OCI-LY3 (cell line): ENCODE data around the gene SDK1.

ENCODE experiments used
- EZH2phosphoT487 ChIP-seq: fragments of 200-600 bp; shearing (Covaris generic); IDR thresholded peaks from 2 replicates; pipeline ENCODE4 v1.6.1; 2018; ENCODE audit warnings: antibody characterized with exemption, mixed run types, low read depth
- TF ChIP-seq, protein P1 (sequence below): fragments of 200-600, 300-600 bp; sonication (generic); IDR thresholded peaks from 2 replicates; pipeline ENCODE4 v1.5.1; 2014; ENCODE audit warnings: antibody characterized with exemption, low read length, low read depth

DNA sequence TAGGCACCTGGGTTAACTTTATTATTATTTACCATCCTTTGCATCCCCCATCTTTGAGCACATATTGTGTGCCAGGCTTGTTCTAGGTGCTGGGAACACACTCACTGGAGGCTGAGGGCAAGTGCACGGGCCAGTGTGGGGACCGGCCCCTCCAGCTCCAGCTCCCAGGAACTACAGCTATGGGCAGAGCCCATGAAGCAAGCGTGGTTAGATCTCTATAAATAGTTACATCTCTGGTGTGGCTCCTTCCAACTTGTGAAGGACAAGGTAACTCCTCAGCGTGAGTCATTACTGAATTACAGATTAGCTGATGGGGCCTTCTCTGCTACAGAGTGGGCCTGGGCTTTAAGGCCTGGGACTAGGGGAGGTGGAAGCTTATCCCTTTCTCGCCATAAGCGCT lies 583.5 kb downstream of the SDK1 start:
- TF ChIP-seq, protein P1, sequence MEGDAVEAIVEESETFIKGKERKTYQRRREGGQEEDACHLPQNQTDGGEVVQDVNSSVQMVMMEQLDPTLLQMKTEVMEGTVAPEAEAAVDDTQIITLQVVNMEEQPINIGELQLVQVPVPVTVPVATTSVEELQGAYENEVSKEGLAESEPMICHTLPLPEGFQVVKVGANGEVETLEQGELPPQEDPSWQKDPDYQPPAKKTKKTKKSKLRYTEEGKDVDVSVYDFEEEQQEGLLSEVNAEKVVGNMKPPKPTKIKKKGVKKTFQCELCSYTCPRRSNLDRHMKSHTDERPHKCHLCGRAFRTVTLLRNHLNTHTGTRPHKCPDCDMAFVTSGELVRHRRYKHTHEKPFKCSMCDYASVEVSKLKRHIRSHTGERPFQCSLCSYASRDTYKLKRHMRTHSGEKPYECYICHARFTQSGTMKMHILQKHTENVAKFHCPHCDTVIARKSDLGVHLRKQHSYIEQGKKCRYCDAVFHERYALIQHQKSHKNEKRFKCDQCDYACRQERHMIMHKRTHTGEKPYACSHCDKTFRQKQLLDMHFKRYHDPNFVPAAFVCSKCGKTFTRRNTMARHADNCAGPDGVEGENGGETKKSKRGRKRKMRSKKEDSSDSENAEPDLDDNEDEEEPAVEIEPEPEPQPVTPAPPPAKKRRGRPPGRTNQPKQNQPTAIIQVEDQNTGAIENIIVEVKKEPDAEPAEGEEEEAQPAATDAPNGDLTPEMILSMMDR, result no peak
- no peak for TF ChIP-seq EZH2phosphoT487
